Peyer's patch (tissue), 4 donors: ENCODE data around the gene EHF.

ENCODE experiments used
- CTCF ChIP-seq, 6 experiments: fragments of 450-650 bp in 4 of 6; fragments of 200-600 bp in 2 of 6; sonication (generic) in 1 of 6; IDR thresholded peaks; one replicate each; pipeline ENCODE4 v1.5.1; 2017 to 2019; ENCODE audit warnings: antibody characterized with exemption in 6 of 6, mild to moderate bottlenecking in 3 of 6, moderate library complexity in 1 of 6
- POLR2A ChIP-seq, 2 donors: fragments of 450-650 bp; IDR thresholded peaks; one replicate each; pipeline ENCODE4 v1.5.1; 2017; ENCODE audit warnings: antibody characterized with exemption in 2 of 2, mild to moderate bottlenecking in 2 of 2, moderate library complexity in 2 of 2

- TF ChIP-seq POLR2A (IDR thresholded peaks at IDR 0.05) (no peak), CTCF (IDR thresholded peaks at IDR 0.05) (no peak)
Observed at GRCh38 chr11:34606326-34607120, 14.4 kb upstream of the EHF start.
